Smooth muscle cell of the brain vasculature (primary cell): ENCODE measurements around the gene POU3F1.
"Not testable (repeated sequence)": the region's sequence is repeated elsewhere in the genome, so short reads cannot be mapped to it uniquely, and the experiment has no call there.

Experiments
- DNase-seq: peaks from one replicate; pipeline ENCODE4 v3.0.0-alpha.2; 2012; ENCODE audit warnings: low read depth, low spot score

Gene POU3F1

DNA sequence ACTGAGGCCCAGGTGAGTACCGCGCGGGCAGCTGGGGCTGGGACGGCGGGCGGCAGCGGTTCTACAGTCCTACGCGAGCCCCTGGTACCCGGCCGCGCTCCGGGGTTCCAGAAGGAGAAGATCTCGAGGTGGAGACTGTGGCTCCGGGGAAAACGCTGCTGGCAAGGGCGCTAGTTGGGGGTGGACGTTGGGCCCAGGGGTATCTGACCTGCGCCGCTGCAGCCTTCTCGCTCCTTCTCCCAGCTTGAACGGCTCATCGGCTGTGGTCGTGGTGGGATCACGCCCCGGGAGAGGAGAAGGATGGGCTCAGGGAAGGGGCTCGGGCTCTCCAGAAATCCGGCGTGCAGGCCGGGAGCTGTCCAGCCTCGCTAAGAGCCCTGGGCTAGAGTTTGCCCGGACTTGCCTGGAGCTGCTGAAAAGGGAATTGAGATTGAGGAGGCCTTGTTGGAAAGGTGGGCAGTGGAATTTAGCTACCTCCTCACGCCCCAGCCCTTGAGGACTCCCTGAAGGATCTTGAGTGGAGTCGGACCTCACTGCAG lies 1.1 kb upstream of the POU3F1 start:
- no peak for DNase-seq

DNA sequence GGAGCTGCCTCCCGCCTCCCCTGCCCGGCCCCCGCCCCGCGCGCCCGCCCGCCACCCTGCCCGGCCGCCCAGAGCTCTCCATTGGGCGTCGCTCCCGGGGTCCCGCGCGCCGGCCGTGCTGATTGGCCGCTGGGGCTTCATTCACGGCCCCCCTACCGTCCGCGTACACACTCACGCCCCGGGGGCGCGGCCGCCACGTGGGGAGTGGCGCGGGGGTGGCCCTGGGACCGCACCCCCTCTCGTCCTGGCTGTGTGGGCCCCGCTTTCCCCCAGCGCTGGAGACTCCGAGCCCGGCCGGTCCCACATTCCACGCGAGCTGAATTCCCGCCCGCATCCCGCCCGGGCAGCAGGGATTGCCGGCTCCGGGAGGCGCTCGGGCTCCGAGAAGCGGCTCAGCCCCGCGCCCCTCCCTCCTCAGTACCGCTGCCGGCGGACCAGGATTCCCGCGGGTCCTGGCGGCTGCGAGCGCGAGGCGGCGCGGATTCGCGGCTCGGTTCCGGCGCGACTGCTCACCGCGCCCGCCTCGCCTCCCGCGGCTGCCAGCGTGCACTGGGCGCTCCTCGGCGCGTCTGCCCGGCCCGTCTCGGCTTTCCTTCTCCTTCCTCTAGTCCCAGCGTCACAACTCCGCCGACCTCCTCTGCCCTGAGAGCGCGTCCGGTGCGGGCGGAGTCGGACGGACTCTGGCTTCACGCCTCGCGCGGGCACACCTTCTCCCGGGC lies 450 bp upstream of the POU3F1 start:
- no peak for DNase-seq

DNA sequence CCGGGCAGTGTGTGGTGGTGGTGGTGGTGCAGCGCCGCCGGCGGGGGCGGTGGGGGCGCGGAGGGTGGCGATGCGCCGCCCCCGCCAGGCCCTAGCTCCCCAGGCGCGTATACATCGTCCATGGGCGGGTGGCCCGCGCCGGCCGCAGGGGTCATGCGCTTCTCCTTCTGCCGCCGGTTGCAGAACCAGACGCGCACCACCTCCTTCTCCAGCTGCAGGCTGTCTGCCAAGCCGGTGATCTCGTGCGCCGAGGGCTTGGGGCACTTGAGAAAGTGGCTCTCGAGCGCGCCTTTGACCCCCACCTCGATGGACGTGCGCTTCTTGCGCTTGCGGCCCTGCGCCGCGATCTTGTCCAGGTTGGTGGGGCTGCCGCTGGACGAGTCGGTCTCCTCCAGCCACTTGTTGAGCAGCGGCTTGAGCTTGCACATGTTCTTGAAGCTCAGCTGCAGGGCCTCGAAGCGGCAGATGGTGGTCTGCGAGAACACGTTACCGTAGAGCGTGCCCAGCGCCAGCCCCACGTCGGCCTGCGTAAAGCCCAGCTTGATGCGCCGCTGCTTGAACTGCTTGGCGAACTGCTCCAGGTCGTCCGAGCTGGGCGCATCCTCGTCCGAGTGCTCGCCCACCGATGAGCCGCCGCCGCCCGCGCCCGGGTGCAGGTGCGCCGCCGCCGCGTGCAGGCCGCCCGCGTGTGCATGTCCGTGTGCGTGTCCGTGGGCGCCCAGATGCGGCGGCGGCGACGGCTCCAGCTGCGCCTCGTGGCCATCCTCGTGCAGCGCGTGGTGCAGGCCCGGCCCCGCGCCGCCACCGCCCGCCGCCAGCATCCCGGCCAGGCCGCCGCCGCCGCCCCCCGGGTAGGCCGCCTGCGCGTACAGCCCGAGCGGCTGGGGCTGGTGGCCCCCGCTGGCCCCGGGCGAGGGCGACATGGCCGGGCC lies 926 bp downstream of the POU3F1 start:
- DNase-seq: no peak

DNA sequence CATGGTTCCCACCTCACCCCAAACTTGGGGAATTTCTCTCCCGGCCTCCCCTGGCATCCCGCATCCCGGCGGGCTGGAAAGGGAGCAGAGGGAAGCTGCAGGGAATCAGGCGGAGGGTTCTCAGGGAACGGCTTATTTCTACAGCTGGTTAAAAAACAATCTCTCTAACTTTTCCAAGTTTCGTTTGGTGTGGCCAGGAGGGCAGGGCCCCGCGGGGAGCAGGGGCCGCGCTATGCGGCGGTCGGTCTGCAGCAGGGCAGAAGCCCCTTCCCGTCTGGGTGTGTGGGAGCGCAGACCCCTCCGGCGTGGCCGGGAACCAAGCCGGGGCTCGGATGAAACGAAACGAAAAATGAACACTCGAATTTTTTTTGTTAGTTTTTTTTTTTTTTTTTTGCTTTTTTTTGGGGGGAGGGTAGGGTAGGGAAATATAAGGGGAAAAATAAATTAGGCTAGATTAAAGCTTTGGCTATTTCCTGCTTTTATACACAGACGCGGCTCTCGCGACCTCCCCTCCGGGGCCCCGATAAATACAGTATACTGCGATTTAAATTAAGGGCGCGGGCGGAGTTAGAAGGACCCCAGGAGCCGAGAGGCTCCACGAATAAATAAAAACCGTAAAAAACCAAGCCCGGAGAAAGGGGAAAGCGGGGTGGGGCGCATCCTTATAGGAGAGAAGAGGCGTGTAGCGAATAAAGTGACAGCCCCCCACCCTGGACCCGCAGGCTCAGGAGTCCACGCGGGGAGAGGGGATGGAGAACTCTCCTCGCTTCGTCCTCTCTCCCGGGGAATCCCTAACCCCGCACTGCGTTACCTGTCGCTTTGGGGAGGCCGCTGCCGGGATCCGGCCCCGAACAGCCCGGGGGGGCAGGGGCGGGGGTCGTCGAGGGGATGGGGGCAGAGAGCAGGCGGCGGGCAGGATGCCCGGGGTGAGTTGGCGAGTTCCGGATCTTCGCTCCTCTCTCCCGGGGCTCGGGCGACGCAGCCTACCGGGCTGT lies 2.1 kb downstream of the POU3F1 start:
- DNase-seq: no peak

DNA sequence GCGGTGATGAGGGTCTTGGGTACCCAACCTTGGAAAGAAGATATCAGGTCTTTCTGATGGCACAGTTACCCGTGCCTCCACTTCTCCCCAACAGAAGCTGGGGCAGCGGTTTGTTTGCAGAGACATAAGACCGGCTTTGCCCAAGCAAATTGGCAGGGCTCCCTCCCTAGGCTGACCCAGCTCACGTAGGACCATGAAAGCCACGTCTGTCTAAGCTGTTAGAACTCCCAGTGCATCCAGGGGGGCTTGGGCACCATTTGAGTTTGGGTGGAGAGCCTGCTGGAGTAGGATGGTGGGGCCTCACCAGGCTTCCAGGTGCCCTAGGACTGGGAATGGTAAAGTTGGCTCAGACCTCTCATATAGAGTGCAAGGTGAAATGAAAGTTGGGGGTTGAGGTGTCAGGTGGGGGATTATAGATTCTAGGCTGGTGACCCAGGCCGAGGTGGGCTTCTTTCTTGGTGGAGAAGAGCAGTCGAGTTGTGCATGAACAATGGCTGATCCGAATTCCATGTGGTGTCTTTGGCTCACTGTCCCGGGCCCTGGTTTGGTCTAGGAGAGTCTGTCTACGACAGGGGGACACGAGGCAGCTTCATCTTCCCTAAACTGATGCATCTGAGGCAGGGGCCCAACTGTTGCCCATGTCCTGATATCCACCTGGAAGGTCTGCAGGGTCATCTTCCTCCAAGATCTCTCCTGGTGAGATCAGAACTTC lies 3.4 kb downstream of the POU3F1 start:
- no peak for DNase-seq

DNA sequence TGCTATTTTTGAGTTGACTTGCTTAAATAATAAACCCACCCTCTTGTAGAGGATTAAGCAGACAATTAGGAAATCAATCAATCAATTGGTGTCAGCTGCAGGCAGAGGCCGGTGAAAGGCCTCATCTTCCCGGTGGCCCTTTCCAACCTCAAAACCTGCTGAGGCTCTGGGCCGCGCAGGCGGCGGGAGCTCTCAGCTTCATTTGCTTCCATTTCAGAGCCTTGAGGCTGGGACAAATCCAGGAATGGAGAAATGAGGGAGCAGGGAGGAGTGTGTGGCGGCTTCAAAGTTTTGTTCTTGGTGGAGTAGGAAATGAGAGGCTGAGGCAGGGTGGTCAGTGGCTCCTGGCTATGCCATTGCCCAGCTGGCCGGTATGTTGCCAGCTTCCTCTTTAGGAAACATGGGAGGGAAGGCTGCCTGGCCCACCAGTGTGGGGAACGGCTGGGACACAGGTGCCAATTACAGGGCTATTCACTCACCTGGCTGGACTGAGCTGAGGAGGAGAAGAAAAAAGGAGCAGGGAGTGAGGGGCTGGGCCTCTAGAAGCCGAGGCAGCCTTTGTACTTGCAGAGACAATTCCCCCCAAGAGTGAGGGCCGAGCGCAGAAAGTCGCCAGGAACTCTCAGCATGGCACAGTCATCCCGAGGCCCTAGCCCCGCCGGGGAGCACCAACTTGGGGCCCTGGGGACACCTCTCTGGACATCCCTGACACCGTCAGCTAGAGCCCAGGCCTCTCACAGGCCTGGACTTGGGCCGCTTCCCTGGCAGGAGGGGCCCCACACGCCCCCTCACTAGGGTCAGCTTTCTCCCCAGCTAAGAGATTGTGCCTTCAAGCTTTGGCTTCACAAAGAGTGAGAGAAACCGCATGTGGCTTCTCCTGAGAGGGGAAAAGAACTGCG lies 4.4 kb downstream of the POU3F1 start:
- no peak for DNase-seq

DNA sequence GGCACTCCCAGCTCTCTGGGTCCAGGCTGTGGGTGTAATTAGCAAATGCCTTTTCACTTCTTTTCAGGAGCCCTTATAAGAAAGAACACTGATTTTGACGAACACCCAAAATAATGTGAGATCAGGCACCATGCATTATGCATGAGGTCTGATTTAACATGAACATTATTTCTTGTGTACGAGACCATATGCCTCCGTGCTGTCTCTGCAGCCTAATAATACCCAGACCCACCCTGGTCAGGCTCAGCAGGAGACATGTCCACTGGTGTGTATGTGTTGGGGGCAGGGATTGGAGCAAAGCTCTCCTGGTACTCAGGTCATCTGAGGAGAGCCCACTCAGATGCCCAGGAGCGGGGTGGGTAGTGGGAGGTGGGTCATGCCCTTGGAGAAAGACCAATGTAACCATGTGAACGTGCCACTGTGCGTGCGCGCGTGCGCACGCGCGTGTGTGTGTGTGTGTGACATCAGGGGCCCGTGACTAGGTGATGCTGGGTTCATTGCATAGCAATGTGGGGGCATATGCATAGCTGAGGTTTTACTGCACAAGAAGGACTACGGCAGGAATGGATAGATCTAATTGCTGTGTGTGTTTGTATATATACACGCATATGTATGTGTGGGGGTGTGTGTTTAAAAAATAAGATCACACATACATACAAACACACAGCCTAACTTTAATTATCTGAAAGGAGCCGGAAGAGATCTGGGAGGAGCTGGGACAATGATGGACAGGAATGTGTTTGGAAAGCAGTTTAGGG lies 7.1 kb downstream of the POU3F1 start:
- DNase-seq: no peak

- DNase-seq: no peak
Observed at GRCh38 chr1:38038861-38039260, 7.7 kb downstream of the POU3F1 start.

GRCh38 chr1:38037221-38037939 lies 9.2 kb downstream of the POU3F1 start:
- DNase-seq: no peak

GRCh38 chr1:38034871-38035270 lies 11.7 kb downstream of the POU3F1 start:
- DNase-seq: no peak

GRCh38 chr1:38032992-38033391 lies 13.6 kb downstream of the POU3F1 start:
- not testable (repeated sequence) for DNase-seq

GRCh38 chr1:38031513-38031866 lies 15.1 kb downstream of the POU3F1 start:
- no peak for DNase-seq

GRCh38 chr1:38030596-38031512 lies 15.7 kb downstream of the POU3F1 start:
- DNase-seq: no peak

DNA sequence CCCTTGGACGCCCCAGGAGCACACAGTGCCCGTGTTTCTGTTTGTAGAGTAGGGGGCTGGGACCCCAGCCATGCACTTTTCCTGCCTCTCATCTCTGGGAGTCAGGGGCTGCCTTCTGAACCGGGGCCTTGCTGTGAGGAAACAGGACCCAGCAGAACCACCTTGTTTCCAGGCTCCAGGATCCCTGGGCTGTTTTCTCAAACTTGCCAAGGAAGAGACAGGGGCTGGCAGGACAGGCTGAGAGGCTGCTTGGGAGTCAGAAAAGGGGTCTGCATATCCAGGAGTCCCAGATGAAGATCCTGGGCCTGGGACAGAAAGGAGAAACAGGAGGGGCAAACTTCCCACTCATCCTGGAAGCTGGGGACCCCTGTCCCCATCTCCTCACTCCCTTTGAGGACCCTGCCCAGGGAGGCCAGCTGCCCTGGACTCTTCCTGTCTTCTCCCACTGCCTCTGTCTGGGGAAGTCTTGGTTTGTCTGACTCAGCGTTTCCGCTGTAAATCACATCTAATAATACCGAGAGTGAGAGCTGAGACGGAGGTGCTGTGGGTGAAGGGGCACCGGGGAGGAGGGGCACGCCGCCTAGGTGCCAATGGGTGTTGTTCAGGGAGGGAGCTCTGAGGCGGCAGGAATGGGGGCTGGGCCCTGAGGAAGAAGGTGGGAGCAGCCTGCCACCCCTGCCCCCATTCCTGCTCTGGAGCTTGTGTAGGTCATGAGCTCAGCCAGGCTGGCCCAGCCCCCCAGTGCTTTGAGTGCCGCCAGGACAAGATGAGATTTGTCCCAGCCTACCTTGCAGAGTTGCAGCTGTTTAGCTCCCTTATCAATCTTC lies 16.7 kb downstream of the POU3F1 start:
- no peak for DNase-seq

- no peak for DNase-seq
Observed at GRCh38 chr1:38029081-38029681, 17.4 kb downstream of the POU3F1 start.

DNA sequence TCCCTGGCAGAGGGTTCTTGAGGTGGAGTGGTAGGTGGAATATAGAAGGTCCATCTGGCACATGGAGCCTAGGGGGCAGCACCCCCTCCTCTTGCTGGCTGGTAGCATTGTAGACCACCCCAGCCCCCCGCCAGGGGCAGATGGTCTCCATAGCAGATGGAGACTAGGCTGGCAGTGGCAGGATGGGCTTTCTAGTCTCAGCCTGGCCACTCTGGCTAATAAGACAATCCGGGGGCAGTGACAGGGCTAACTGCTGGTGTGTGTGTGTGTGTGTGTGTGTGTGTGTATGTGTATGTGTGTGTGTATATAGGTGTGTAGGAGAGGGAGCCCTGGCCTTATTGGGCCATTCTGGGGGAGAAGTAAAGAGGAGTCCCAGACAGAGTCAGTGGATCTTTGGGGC lies 17.9 kb downstream of the POU3F1 start:
- DNase-seq: no peak
